Activated naive CD8-positive, alpha-beta T cell treated with anti-CD3 and anti-CD28 coated beads, Interleukin-2, amount 10 ng/mL, durations not matched to agents 7 days and 5 days (primary cell): Measurements from ENCODE around the gene FAM78B. TPM values are rescaled to one million over a fixed set of nuclear protein-coding genes. Genes with fewer than 3 reads are reported as not detected.

ENCODE experiments used
- ATAC-seq: fragments of 150-1000 bp; cut with Tn5 transposase; one replicate; pipeline ENCODE4 v1.10.0; 2021; ENCODE audit warnings: low read depth, moderate library complexity
- POLR2A ChIA-PET: fragments of 350-600 bp; sonication (Branson Sonifier 250); formaldehyde crosslinking; loops from one replicate; lab custom pipeline; 2021; ENCODE audit warnings: antibody characterized with exemption; lab: Charles Lee
- DNase-seq: peaks from one replicate; pipeline ENCODE4 v3.0.0; 2021
- H3K27ac Mint-ChIP-seq: one replicate; pipeline ENCODE4 v1.8.0; 2022; ENCODE audit warnings: mild to moderate bottlenecking, mixed read lengths
- H3K27me3 Mint-ChIP-seq: one replicate; pipeline ENCODE4 v1.8.0; 2022; ENCODE audit warnings: mild to moderate bottlenecking, moderate library complexity, mixed read lengths
- H3K36me3 Mint-ChIP-seq: one replicate; pipeline ENCODE4 v1.8.0; 2021; ENCODE audit warnings: mild to moderate bottlenecking, mixed read lengths
- H3K4me1 Mint-ChIP-seq: one replicate; pipeline ENCODE4 v1.8.0; 2021; ENCODE audit warnings: mixed read lengths
- H3K4me3 Mint-ChIP-seq: one replicate; pipeline ENCODE4 v1.8.0; 2022; ENCODE audit warnings: mild to moderate bottlenecking, moderate library complexity, mixed read lengths
- H3K9me3 Mint-ChIP-seq: one replicate; pipeline ENCODE4 v1.8.0; 2021; ENCODE audit warnings: mixed read lengths
- microRNA-seq: library from miRNA; unstranded; fragments of <30 nt; microRNA quantifications from one replicate; pipeline ENCODE4 v1.2.0, GENCODE V29; 2022
- total RNA-seq, 2 experiments: library from RNA; stranded (reverse); gene quantifications; one replicate each; pipeline ENCODE4 v1.2.3, GENCODE V29; 2021

Gene FAM78B
- total RNA-seq, 2 experiments from 2014 or later: not detected

- Mint-ChIP-seq H3K27ac (no peak overlapping the region), H3K4me3 (no peak overlapping the region), H3K4me1 (peaks cover 2% of the 10 kb centered on the region), H3K36me3 (no peaks in the 10 kb centered on the region), H3K9me3 (peaks cover 3% of the 10 kb centered on the region), H3K27me3 (peaks cover 23% of the 10 kb centered on the region)
- POLR2A ChIA-PET: no interaction called here
- DNase-seq (no peak), ATAC-seq (no peak)
Measured at GRCh38 chr1:166026143-166026542, 140.7 kb downstream of the FAM78B start.

GRCh38 chr1:166020210-166020609 lies 146.6 kb downstream of the FAM78B start:
- Mint-ChIP-seq H3K4me3 (no peak overlapping the region), H3K9me3 (peaks cover 3% of the 10 kb centered on the region), H3K27me3 (peaks cover 19% of the 10 kb centered on the region), H3K4me1 (no peaks in the 10 kb centered on the region), H3K36me3 (no peaks in the 10 kb centered on the region), H3K27ac (no peak overlapping the region)
- DNase-seq (no peak), ATAC-seq (no peak)
- POLR2A ChIA-PET: no interaction called here

Small RNAs within 50 kb of the gene (microRNA-seq; reads per million reads assigned to microRNA genes)
- not detected for gene MIR921
